ENCODE data around the gene ABCA3.

The ABCA3 gene

DNA sequence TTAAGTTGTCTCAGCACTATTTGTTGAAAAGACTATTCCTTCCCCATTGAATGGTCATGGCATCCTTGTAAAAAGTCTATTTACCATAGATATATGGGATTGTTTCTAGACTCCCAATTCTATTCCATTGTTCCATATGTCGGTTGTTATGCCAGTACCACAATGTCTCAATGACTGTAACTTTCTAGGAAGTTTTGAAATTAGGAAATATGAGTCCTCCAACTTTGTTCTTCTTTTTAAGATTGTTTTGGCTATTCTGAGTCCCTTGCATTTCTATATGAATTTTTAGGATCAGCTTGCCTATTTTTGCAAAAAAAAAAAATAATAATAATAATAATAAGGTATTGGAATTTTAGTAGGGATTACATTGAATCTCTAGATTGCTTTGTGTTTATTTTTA lies 43.0 kb upstream of the ABCA3 start:
- no peak for DNase-seq (ENCODE audit: low read depth)
- TF ChIP-seq, protein P1, sequence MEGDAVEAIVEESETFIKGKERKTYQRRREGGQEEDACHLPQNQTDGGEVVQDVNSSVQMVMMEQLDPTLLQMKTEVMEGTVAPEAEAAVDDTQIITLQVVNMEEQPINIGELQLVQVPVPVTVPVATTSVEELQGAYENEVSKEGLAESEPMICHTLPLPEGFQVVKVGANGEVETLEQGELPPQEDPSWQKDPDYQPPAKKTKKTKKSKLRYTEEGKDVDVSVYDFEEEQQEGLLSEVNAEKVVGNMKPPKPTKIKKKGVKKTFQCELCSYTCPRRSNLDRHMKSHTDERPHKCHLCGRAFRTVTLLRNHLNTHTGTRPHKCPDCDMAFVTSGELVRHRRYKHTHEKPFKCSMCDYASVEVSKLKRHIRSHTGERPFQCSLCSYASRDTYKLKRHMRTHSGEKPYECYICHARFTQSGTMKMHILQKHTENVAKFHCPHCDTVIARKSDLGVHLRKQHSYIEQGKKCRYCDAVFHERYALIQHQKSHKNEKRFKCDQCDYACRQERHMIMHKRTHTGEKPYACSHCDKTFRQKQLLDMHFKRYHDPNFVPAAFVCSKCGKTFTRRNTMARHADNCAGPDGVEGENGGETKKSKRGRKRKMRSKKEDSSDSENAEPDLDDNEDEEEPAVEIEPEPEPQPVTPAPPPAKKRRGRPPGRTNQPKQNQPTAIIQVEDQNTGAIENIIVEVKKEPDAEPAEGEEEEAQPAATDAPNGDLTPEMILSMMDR (IDR thresholded peaks at IDR 0.05; ENCODE audit: insufficient read depth, low read depth, low read length, missing control alignments): no peak

DNA sequence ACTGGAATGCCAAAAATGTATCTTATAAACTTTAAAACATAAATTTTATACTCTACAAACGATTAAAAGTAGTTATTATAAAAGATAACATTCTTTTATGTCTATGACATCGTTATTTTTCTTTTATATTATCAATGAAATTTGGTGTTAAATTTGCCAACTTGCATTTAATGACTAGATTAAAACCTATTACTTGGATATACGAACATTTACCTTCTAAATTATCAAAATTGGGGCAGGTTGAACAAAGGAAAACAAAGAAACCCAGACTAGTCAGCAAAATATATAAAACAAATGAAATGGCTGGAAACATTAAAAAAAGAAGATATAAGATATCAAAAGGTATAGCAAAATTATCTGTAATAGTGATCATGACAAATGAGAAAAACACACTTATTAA lies 34.1 kb upstream of the ABCA3 start:
- no peak for DNase-seq (ENCODE audit: low read depth)
- H3K4me3 ChIP-seq (ENCODE audit: low read depth, low read length): no peak overlapping the region
- TF ChIP-seq, protein P1 (IDR thresholded peaks at IDR 0.05; ENCODE audit: insufficient read depth, low read depth, low read length, missing control alignments): no peak

More for the DNA sequence above, 43.0 kb upstream of the ABCA3 start:
- H3K4me3 ChIP-seq (ENCODE audit: low read depth, low read length): no peak overlapping the region

DNA sequence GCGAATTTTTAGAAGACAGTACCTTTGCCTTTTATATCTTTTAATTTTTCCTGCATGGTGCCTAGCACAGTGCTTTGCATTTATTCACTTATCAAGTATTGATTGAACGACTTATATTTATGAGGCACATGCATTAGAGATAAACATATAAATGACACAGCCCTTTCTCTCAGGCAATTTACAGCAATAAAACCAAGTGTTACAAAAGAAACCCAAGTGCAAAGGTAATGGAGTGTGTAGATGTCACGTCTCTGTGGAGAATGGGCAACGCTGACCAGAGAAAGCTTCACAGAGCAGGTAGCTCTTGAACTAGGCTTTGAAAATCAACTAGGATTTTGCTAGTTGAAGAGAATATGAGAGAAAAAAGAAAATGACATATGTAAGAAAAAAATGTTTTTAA lies 32.6 kb upstream of the ABCA3 start:
- no peak overlapping the region for H3K4me3 ChIP-seq (ENCODE audit: low read depth, low read length)
- no peak for DNase-seq (ENCODE audit: low read depth)
- TF ChIP-seq, protein P1 (IDR thresholded peaks at IDR 0.05; ENCODE audit: insufficient read depth, low read depth, low read length, missing control alignments): no peak

DNA sequence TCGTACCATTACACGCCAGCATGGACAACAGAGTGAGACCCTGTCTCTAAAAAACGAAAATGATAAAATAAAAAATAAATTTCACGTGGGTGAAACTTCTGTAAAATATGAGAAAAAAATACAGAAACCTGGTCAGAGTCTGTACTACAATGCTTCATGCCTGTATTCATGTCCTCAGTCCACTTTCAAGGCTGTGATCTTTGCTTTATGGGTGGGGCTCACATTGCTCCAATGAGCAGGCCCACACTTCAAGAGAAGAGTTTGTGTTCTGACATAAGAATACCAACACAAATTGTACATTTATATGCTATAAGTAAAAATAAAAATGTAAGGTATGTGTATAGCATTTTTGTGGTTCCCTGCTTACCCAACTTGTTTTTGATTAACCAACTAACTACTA lies 32.2 kb upstream of the ABCA3 start:
- H3K4me3 ChIP-seq (ENCODE audit: low read depth, low read length): no peak overlapping the region
- TF ChIP-seq, protein P1 (IDR thresholded peaks at IDR 0.05; ENCODE audit: insufficient read depth, low read depth, low read length, missing control alignments): no peak
- no peak for DNase-seq (ENCODE audit: low read depth)

DNA sequence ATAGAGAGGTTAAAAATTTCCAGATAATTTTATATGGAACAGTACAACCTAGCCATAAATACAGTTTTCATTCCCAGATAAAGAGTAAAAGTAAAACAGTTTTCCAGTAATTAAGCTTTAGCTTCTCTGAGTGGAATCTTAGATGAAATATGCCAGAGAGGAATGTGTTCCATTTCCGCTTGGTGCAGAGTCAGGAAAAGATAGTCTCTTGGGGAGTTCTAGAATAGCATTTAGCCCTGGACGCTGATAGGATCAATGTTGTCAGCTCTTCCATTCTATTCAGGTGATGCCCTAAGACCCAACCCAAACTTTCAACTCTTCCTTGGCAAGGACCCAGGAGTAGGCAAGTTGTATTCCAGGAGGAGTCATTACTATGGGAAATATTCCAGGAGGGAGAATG lies 30.9 kb upstream of the ABCA3 start:
- TF ChIP-seq, protein P1 (IDR thresholded peaks at IDR 0.05; ENCODE audit: insufficient read depth, low read depth, low read length, missing control alignments): no peak
- no peak for DNase-seq (ENCODE audit: low read depth)

DNA sequence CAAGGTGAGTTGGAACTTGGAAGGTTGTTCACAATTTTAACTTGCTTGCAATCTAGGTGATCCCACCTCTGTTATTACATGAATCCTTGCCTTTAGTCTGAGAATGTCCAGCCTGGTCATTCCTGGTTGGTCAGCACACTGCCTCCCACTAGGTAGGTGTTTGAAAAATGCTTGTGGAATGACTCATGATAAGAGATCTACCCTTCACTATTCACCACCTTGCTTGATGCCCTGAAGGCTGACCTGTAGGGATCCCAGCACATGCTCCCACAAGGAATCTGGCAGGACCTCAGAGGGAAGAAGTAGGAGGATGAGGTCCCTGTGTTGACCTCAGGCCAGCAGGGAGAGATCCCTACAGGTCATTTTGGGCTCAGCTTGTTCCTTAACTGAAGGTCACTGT lies 30.2 kb upstream of the ABCA3 start:
- DNase-seq (ENCODE audit: low read depth): no peak
- no peak overlapping the region for H3K4me3 ChIP-seq (ENCODE audit: low read depth, low read length)
- TF ChIP-seq, protein P1 (IDR thresholded peaks at IDR 0.05; ENCODE audit: insufficient read depth, low read depth, low read length, missing control alignments): no peak

More for the DNA sequence above, 30.9 kb upstream of the ABCA3 start:
- H3K4me3 ChIP-seq (ENCODE audit: low read depth, low read length): no peak overlapping the region

DNA sequence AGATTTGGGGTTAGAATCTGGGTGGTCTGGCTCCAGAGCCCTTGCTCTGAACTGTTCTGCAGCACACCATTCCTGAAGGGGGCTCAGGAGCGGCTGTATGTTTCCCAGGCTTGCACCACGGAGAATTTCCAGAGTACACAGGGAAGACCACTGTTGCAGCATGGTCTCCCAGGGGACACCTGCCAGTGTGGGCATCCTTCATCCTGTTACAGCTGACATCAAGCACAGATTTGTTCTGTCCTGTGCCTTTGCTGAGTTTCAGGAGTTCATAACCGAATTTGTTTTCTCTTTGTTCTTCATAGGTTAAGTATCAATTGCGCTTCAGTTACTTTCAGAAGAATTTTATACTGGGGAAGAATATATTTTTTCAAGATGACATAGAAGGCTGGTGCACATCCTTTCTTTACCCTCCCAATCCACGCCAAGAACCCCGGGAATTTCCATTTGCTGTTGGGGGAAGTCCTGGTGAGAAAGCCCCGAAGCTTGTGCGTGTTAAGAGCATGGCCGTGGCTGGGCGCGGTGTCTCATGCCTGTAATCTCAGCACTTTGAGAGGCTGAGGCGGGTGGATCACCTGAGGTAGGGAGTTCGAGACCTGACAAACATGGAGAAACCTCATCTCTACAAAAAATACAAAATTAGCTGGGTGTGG lies 26.3 kb upstream of the ABCA3 start:
- TF ChIP-seq, protein P1 (IDR thresholded peaks at IDR 0.05; ENCODE audit: insufficient read depth, low read depth, low read length, missing control alignments): no peak
- DNase-seq (ENCODE audit: low read depth): peak; percentile 91
- peak overlapping the region; percentile 10 for H3K4me3 ChIP-seq (ENCODE audit: low read depth, low read length)
